B cell (primary cell): ENCODE data around the gene CCIN.
"Not testable (repeated sequence)": the region's sequence is repeated elsewhere in the genome, so short reads cannot be mapped to it uniquely, and the experiment has no call there.

Experiments
- CTCF ChIP-seq: fragments of 200-600 bp; IDR thresholded peaks from one replicate; pipeline ENCODE4 v1.8.0; 2022; ENCODE audit warnings: antibody characterized with exemption, mild to moderate bottlenecking
- EZH2 ChIP-seq: IDR thresholded peaks from 2 replicates; pipeline ENCODE4 v1.6.1; 2012; ENCODE audit warnings: borderline replicate concordance, low read depth, mild to moderate bottlenecking, moderate library complexity, low read length; ENCODE audit not compliant: insufficient read depth, poor library complexity, severe bottlenecking

- not testable (repeated sequence) for TF ChIP-seq CTCF, EZH2
Measured at GRCh38 chr9:36160126-36160525, 9.1 kb upstream of the CCIN start.
